ENCODE data around the gene SLC22A16. TPM values are rescaled to one million over a fixed set of nuclear protein-coding genes. Genes with fewer than 3 reads are reported as not detected.

SLC22A16 gene
- total and polyA plus RNA-seq, 2 donors (not counting 3 experiments of a cell fraction or from before 2014, with no cell fraction given): not detected

DNA sequence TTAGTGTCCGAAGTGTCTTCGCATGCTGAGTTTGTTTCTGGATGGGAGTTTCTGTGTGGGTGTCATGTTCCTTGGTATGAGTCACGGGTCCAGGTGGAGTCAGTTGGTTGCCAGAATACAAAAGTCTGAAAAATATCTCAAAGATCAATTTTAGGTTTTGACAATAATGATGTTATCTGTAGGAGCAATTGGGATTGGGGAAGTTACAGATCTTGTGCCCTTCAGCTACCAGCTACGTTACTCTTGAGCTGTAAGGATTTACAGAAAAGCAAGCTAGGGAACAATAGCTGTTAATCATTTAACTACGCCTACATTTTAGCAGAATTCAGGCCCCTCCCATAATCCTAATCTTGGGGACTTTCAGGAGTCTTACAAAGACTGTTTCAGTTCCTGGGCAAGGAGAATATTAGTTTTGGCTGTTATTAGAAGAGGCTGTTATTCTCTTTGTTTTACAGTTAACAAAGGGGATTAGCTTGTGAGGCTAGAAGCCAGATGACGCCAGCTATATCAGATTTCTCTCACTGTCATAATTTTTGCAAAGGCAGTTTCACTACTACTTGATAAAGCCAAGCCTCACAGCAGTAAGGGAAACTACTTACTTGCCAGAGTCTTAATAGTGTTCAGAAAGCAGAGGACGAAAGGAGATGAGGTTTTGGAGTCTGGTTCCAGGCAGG lies 15.4 kb upstream of the SLC22A16 start:
- POLR2A ChIA-PET: no interaction called here
- Histone ChIP-seq H3K4me1 (ENCODE audit: control insufficient read depth, extremely low read depth, insufficient read depth, low read length) (no peaks in the 10 kb centered on the region), H3K9me1 (replicated peaks; ENCODE audit: control insufficient read depth, extremely low read depth, insufficient read depth, low read length) (no peaks in the 10 kb centered on the region), H3K9me3 (replicated peaks; ENCODE audit: control insufficient read depth, insufficient read depth, low read length) (no peaks in the 10 kb centered on the region), H4K20me1 (replicated peaks; ENCODE audit: control insufficient read depth, extremely low read depth, insufficient read depth, low read length) (no peaks in the 10 kb centered on the region), H3K27me3 (ENCODE audit: control insufficient read depth in 2 of 2, insufficient read depth in 2 of 2, low read length in 2 of 2) (peaks cover 46 to 54% of the 10 kb centered on the region in 2 experiments), H3K4me2 (ENCODE audit: insufficient read depth, low read length) (no peak overlapping the region), H3K27ac (ENCODE audit: insufficient read depth, low read depth, low read length) (no peak overlapping the region), H3K4me3 (replicated peaks in 1 of 3; ENCODE audit: insufficient read depth in 1 of 3, low read depth in 1 of 3, low read length in 3 of 3) (no peak overlapping the region), H3K79me2 (ENCODE audit: control insufficient read depth, insufficient read depth, low read length) (no peaks in the 10 kb centered on the region), H3K36me3 (ENCODE audit: control insufficient read depth in 2 of 2, extremely low read depth in 1 of 2, insufficient read depth in 2 of 2, low read length in 2 of 2) (no peaks in the 10 kb centered on the region), H3K9ac (replicated peaks; ENCODE audit: extremely low read depth, insufficient read depth, low read length) (no peak overlapping the region), H2AFZ (ENCODE audit: low read depth, low read length) (no peak overlapping the region)
- intact Hi-C loops (cut with micrococcal nuclease): no loop called here
- no peak for FAIRE-seq
- BruUV-seq (replicated peaks): no TSS peak
- dilution Hi-C loops (cut with MboI; ENCODE audit: extremely low pct_ligation_motif_present, low sequenced_read_pairs): no loop called here
- DNase-seq (ENCODE audit: low read depth, low spot score): no peak
- CTCF ChIA-PET: interaction anchor here (1.2 kb wide), 1 partner anchor 24 kb away, joined by 3 read pairs; no protein-coding TSS in a partner anchor
- no peak for TF ChIP-seq GATA2 (IDR thresholded peaks at IDR 0.05; ENCODE audit: insufficient read depth, insufficient read length, low read depth, low read length)
- TF ChIP-seq FOS (IDR thresholded peaks at IDR 0.05; ENCODE audit: borderline replicate concordance, insufficient read depth, low read length): no peak
- TF ChIP-seq, protein P1, sequence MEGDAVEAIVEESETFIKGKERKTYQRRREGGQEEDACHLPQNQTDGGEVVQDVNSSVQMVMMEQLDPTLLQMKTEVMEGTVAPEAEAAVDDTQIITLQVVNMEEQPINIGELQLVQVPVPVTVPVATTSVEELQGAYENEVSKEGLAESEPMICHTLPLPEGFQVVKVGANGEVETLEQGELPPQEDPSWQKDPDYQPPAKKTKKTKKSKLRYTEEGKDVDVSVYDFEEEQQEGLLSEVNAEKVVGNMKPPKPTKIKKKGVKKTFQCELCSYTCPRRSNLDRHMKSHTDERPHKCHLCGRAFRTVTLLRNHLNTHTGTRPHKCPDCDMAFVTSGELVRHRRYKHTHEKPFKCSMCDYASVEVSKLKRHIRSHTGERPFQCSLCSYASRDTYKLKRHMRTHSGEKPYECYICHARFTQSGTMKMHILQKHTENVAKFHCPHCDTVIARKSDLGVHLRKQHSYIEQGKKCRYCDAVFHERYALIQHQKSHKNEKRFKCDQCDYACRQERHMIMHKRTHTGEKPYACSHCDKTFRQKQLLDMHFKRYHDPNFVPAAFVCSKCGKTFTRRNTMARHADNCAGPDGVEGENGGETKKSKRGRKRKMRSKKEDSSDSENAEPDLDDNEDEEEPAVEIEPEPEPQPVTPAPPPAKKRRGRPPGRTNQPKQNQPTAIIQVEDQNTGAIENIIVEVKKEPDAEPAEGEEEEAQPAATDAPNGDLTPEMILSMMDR (IDR thresholded peaks at IDR 0.05; ENCODE audit: extremely low read depth in 1 of 2, insufficient read depth in 1 of 2, low read depth in 1 of 2, low read length in 2 of 2): no peak
- no peak for TF ChIP-seq MYC (IDR thresholded peaks at IDR 0.05; ENCODE audit: low read depth, low read length)
- TF ChIP-seq, protein P2, sequence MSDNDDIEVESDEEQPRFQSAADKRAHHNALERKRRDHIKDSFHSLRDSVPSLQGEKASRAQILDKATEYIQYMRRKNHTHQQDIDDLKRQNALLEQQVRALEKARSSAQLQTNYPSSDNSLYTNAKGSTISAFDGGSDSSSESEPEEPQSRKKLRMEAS (IDR thresholded peaks at IDR 0.05; ENCODE audit: insufficient read depth, insufficient read length): no peak
- no peak for TF ChIP-seq POLR2AphosphoS5 (IDR thresholded peaks at IDR 0.05; ENCODE audit: insufficient read depth, low read depth, low read length)
- no peak for TF ChIP-seq EZH2 (IDR thresholded peaks at IDR 0.05; ENCODE audit: borderline replicate concordance, low read depth, low read length, severe bottlenecking)
- TF ChIP-seq POLR2A (IDR thresholded peaks at IDR 0.05; ENCODE audit: low read depth, low read length): no peak
- no peak for TF ChIP-seq JUN (IDR thresholded peaks at IDR 0.05; ENCODE audit: borderline replicate concordance, insufficient read depth, insufficient read length, low read depth)
